Measurements from ENCODE around the gene TMEM269.

DNA sequence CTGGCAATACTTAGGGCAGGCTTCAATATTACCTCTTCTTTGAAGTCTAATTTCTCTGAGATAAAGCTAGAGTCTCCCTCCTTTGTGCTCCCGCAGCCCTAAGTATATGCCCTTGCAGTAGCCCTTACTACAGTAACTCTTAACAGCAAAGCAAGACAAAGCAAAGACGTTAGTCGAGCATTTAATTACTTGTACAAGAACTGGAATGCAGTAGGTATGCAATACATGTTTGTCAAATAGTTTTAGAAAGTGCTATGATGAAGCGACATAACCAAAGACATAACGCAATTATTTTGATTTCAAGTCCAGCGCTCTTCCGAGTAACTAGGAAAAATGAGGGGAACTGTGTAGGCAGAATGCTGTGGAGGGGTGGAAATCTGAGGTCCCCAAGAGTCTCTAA is 19.5 kb upstream of the TMEM269 start:
- TF ChIP-seq GATA3 (IDR thresholded peaks at IDR 0.05; ENCODE audit: low read depth, low read length) (no peak), GATA2 (IDR thresholded peaks at IDR 0.05; ENCODE audit: low read depth, low read length) (no peak)

All from SH-SY5Y (cell line).